ENCODE results near the gene B4GALT1.
"Not testable (repeated sequence)": the region's sequence is repeated elsewhere in the genome, so short reads cannot be mapped to it uniquely, and the experiment has no call there.

Gene B4GALT1

GRCh38 chr9:33184963-33185362, 17.8 kb upstream of the B4GALT1 start:
- DNase-seq: no peak

GRCh38 chr9:33182519-33182918, 15.4 kb upstream of the B4GALT1 start:
- no peak for DNase-seq

- no peak for DNase-seq
These were observed 13.5 kb upstream of the B4GALT1 start for GRCh38 chr9:33180526-33181184.

GRCh38 chr9:33178972-33179697, 12.0 kb upstream of the B4GALT1 start:
- no peak for DNase-seq

GRCh38 chr9:33177639-33178038, 10.5 kb upstream of the B4GALT1 start:
- no peak for DNase-seq

- DNase-seq: no peak
These were observed 9.9 kb upstream of the B4GALT1 start for GRCh38 chr9:33177086-33177485.

- no peak for DNase-seq
These were observed 8.7 kb upstream of the B4GALT1 start for GRCh38 chr9:33175649-33176325.

- no peak for DNase-seq
These were observed 5.4 kb upstream of the B4GALT1 start for GRCh38 chr9:33172256-33173238.

GRCh38 chr9:33170464-33171415, 3.6 kb upstream of the B4GALT1 start:
- peak; percentile 82 for DNase-seq

GRCh38 chr9:33168941-33169544, 1.9 kb upstream of the B4GALT1 start:
- no peak for DNase-seq

- DNase-seq: no peak
These were observed 881 bp upstream of the B4GALT1 start for GRCh38 chr9:33167972-33168461.

GRCh38 chr9:33166231-33167083, 679 bp downstream of the B4GALT1 start:
- DNase-seq: no peak

GRCh38 chr9:33165263-33166151, 1.6 kb downstream of the B4GALT1 start:
- DNase-seq: no peak

- DNase-seq: not testable (repeated sequence)
These were observed 2.2 kb downstream of the B4GALT1 start for GRCh38 chr9:33164921-33165262.

- DNase-seq: no peak
These were observed 2.9 kb downstream of the B4GALT1 start for GRCh38 chr9:33164138-33164809.

GRCh38 chr9:33163433-33164137, 3.6 kb downstream of the B4GALT1 start:
- DNase-seq: no peak

GRCh38 chr9:33162721-33163311, 4.3 kb downstream of the B4GALT1 start:
- DNase-seq: no peak
